ENCODE measurements around the gene LENG8.
"Not testable (repeated sequence)": the region's sequence is repeated elsewhere in the genome, so short reads cannot be mapped to it uniquely, and the experiment has no call there.

LENG8 gene

GRCh38 chr19:54497747-54498450, 48.9 kb downstream of the LENG8 start:
- not testable (repeated sequence) for H3K79me1 ChIP-seq (ENCODE audit: low read depth, low read length); H2BK5ac ChIP-seq (ENCODE audit: low read length); H2BK15ac ChIP-seq (ENCODE audit: low read length); H3K27ac ChIP-seq (replicated peaks; ENCODE audit: low read length); H2BK120ac ChIP-seq (ENCODE audit: low read depth, low read length); H2AK5ac ChIP-seq (ENCODE audit: low read depth, low read length); H3K18ac ChIP-seq (ENCODE audit: low read length); H3K23ac ChIP-seq (ENCODE audit: low read depth, low read length, poor library complexity); H3K4me1 ChIP-seq (ENCODE audit: control insufficient read depth in 2 of 2, insufficient read depth in 1 of 2, low read depth in 1 of 2, low read length in 2 of 2); H3K4ac ChIP-seq (ENCODE audit: low read length); H3K14ac ChIP-seq (ENCODE audit: low read length); H3K9ac ChIP-seq (ENCODE audit: low read depth, low read length, poor library complexity); H4K8ac ChIP-seq (ENCODE audit: low read depth, low read length); H2AFZ ChIP-seq (ENCODE audit: low read length); H3K4me2 ChIP-seq (ENCODE audit: insufficient read depth, low read length, poor library complexity, severe bottlenecking); H3K9me3 ChIP-seq (replicated peaks in 1 of 2; ENCODE audit: control insufficient read depth in 2 of 2, insufficient read depth in 1 of 2, low read depth in 1 of 2, low read length in 2 of 2); H3K4me3 ChIP-seq (ENCODE audit: low read length in 2 of 2); H2BK12ac ChIP-seq (ENCODE audit: low read length); H3K36me3 ChIP-seq (replicated peaks in 1 of 2; ENCODE audit: control insufficient read depth in 2 of 2, insufficient read depth in 2 of 2, low read length in 2 of 2); H4K91ac ChIP-seq (ENCODE audit: low read depth, low read length, poor library complexity); DNase-seq (ENCODE audit: low spot score)
- WGBS, 2 donors (ENCODE audit: extremely low coverage in 2 of 2, insufficient read length in 2 of 2, insufficient replicate concordance in 1 of 2): no CpG with 5 or more reads among the region's 15 CpGs
- peaks cover 0 to 13% (median 0%) of the 10 kb centered on the region in 3 experiments for H3K27me3 ChIP-seq (ENCODE audit: control insufficient read depth in 3 of 3, insufficient read depth in 3 of 3, low read depth in 1 of 3, low read length in 3 of 3)

- not testable (repeated sequence) for H3K9ac ChIP-seq (ENCODE audit: low read depth, low read length, poor library complexity); H4K8ac ChIP-seq (ENCODE audit: low read depth, low read length); H3K4me3 ChIP-seq (ENCODE audit: low read length in 2 of 2); H2BK5ac ChIP-seq (ENCODE audit: low read length); H3K4me2 ChIP-seq (ENCODE audit: insufficient read depth, low read length, poor library complexity, severe bottlenecking); H2BK12ac ChIP-seq (ENCODE audit: low read length); H3K79me1 ChIP-seq (ENCODE audit: low read depth, low read length); H2AFZ ChIP-seq (ENCODE audit: low read length); H3K9me3 ChIP-seq (replicated peaks in 1 of 2; ENCODE audit: control insufficient read depth in 2 of 2, insufficient read depth in 1 of 2, low read depth in 1 of 2, low read length in 2 of 2); H2AK5ac ChIP-seq (ENCODE audit: low read depth, low read length); H3K23ac ChIP-seq (ENCODE audit: low read depth, low read length, poor library complexity); H4K91ac ChIP-seq (ENCODE audit: low read depth, low read length, poor library complexity); H3K36me3 ChIP-seq (replicated peaks in 1 of 2; ENCODE audit: control insufficient read depth in 2 of 2, insufficient read depth in 2 of 2, low read length in 2 of 2); H2BK120ac ChIP-seq (ENCODE audit: low read depth, low read length); H2BK15ac ChIP-seq (ENCODE audit: low read length); H3K18ac ChIP-seq (ENCODE audit: low read length); H3K4ac ChIP-seq (ENCODE audit: low read length); DNase-seq (ENCODE audit: low spot score); H3K14ac ChIP-seq (ENCODE audit: low read length); H3K27ac ChIP-seq (replicated peaks; ENCODE audit: low read length); H3K4me1 ChIP-seq (ENCODE audit: control insufficient read depth in 2 of 2, insufficient read depth in 1 of 2, low read depth in 1 of 2, low read length in 2 of 2)
- WGBS, 2 donors (ENCODE audit: extremely low coverage in 2 of 2, insufficient read length in 2 of 2, insufficient replicate concordance in 1 of 2): no CpG with 5 or more reads among the region's 9 CpGs
- peaks cover 0 to 13% (median 0%) of the 10 kb centered on the region in 3 experiments for H3K27me3 ChIP-seq (ENCODE audit: control insufficient read depth in 3 of 3, insufficient read depth in 3 of 3, low read depth in 1 of 3, low read length in 3 of 3)
Observed at GRCh38 chr19:54498451-54498772, 49.4 kb downstream of the LENG8 start.

- no peak within 1 kb of the TSS for H2AK5ac ChIP-seq (ENCODE audit: low read depth, low read length)
- H4K91ac ChIP-seq (ENCODE audit: low read depth, low read length, poor library complexity): no peak within 1 kb of the TSS
- no peak within 1 kb of the TSS for H4K8ac ChIP-seq (ENCODE audit: low read depth, low read length)
- no peak within 1 kb of the TSS for H2BK12ac ChIP-seq (ENCODE audit: low read length)
- H3K4me3 ChIP-seq (ENCODE audit: low read length in 2 of 2): no peak within 1 kb of the TSS
- whole genome bisulfite sequencing, 2 donors (ENCODE audit: extremely low coverage in 2 of 2, insufficient read length in 2 of 2, insufficient replicate concordance in 1 of 2): no CpG with 5 or more reads among the region's 14 CpGs
- no peak for DNase-seq (ENCODE audit: low spot score)
- no peaks in the 10 kb centered on the region for H3K36me3 ChIP-seq (replicated peaks in 1 of 2; ENCODE audit: control insufficient read depth in 2 of 2, insufficient read depth in 2 of 2, low read length in 2 of 2)
- no peak within 1 kb of the TSS for H3K4ac ChIP-seq (ENCODE audit: low read length)
- no peak within 1 kb of the TSS for H3K23ac ChIP-seq (ENCODE audit: low read depth, low read length, poor library complexity)
- no peak within 1 kb of the TSS for H2BK15ac ChIP-seq (ENCODE audit: low read length)
- H3K18ac ChIP-seq (ENCODE audit: low read length): no peak within 1 kb of the TSS
- H3K4me2 ChIP-seq (ENCODE audit: insufficient read depth, low read length, poor library complexity, severe bottlenecking): no peak within 1 kb of the TSS
- H2AFZ ChIP-seq (ENCODE audit: low read length): no peak within 1 kb of the TSS
- no peak within 1 kb of the TSS for H3K9ac ChIP-seq (ENCODE audit: low read depth, low read length, poor library complexity)
- peaks cover 0 to 9% of the 10 kb centered on the region in 2 donors for H3K9me3 ChIP-seq (replicated peaks in 1 of 2; ENCODE audit: control insufficient read depth in 2 of 2, insufficient read depth in 1 of 2, low read depth in 1 of 2, low read length in 2 of 2)
- no peak within 1 kb of the TSS for H2BK120ac ChIP-seq (ENCODE audit: low read depth, low read length)
- no peaks in the 10 kb centered on the region for H3K79me1 ChIP-seq (ENCODE audit: low read depth, low read length)
- H3K27ac ChIP-seq (replicated peaks; ENCODE audit: low read length): no peak within 1 kb of the TSS
- H3K27me3 ChIP-seq (ENCODE audit: control insufficient read depth in 3 of 3, insufficient read depth in 3 of 3, low read depth in 1 of 3, low read length in 3 of 3): peaks cover 0 to 13% (median 0%) of the 10 kb centered on the region in 3 experiments
- H3K14ac ChIP-seq (ENCODE audit: low read length): no peak within 1 kb of the TSS
- no peak within 1 kb of the TSS for H2BK5ac ChIP-seq (ENCODE audit: low read length)
- H3K4me1 ChIP-seq (ENCODE audit: control insufficient read depth in 2 of 2, insufficient read depth in 1 of 2, low read depth in 1 of 2, low read length in 2 of 2): no peaks in the 10 kb centered on the region
Observed at GRCh38 chr19:54502518-54503048, 53.6 kb downstream of the LENG8 start, which contains the start of gene LAIR2. Gene LAIR2 (plus strand): TSS chr19:54502831. CDS start chr19:54502919, 88 bp downstream.

GRCh38 chr19:54505542-54505941, 56.5 kb downstream of the LENG8 start:
- not testable (repeated sequence) for H2AK5ac ChIP-seq (ENCODE audit: low read depth, low read length); H3K23ac ChIP-seq (ENCODE audit: low read depth, low read length, poor library complexity); H3K14ac ChIP-seq (ENCODE audit: low read length); H3K18ac ChIP-seq (ENCODE audit: low read length); H3K4me1 ChIP-seq (ENCODE audit: control insufficient read depth in 2 of 2, insufficient read depth in 1 of 2, low read depth in 1 of 2, low read length in 2 of 2); DNase-seq (ENCODE audit: low spot score); H3K27ac ChIP-seq (replicated peaks; ENCODE audit: low read length); H2BK12ac ChIP-seq (ENCODE audit: low read length); H2AFZ ChIP-seq (ENCODE audit: low read length); H3K4me2 ChIP-seq (ENCODE audit: insufficient read depth, low read length, poor library complexity, severe bottlenecking); H3K9me3 ChIP-seq (replicated peaks in 1 of 2; ENCODE audit: control insufficient read depth in 2 of 2, insufficient read depth in 1 of 2, low read depth in 1 of 2, low read length in 2 of 2); H3K9ac ChIP-seq (ENCODE audit: low read depth, low read length, poor library complexity); H2BK5ac ChIP-seq (ENCODE audit: low read length); H4K8ac ChIP-seq (ENCODE audit: low read depth, low read length); H3K79me1 ChIP-seq (ENCODE audit: low read depth, low read length); H3K36me3 ChIP-seq (replicated peaks in 1 of 2; ENCODE audit: control insufficient read depth in 2 of 2, insufficient read depth in 2 of 2, low read length in 2 of 2); H2BK15ac ChIP-seq (ENCODE audit: low read length); H4K91ac ChIP-seq (ENCODE audit: low read depth, low read length, poor library complexity); H3K4ac ChIP-seq (ENCODE audit: low read length); H3K4me3 ChIP-seq (ENCODE audit: low read length in 2 of 2); H2BK120ac ChIP-seq (ENCODE audit: low read depth, low read length)
- WGBS, 2 donors (ENCODE audit: extremely low coverage in 2 of 2, insufficient read length in 2 of 2, insufficient replicate concordance in 1 of 2): no CpG with 5 or more reads among the region's 4 CpGs
- H3K27me3 ChIP-seq (ENCODE audit: control insufficient read depth in 3 of 3, insufficient read depth in 3 of 3, low read depth in 1 of 3, low read length in 3 of 3): peaks cover 0 to 12% (median 0%) of the 10 kb centered on the region in 3 experiments
